ENCODE measurements around the gene TMEM18.

Gene TMEM18

GRCh38 chr2:677056-677958 lies at the start of gene TMEM18:
TMEM18 (minus strand) TSS chr2:677406; CDS start chr2:677345, 61 bp downstream.
- peak; percentile 25 for TF ChIP-seq CTCF (IDR thresholded peaks at IDR 0.05)
- Histone ChIP-seq H3K36me3 (peaks cover 15% of the 10 kb centered on the region), H3K4me3 (ENCODE audit: low read depth in 1 of 2, low read length in 1 of 2) (peak within 1 kb of the TSS; percentile 95 to 99), H3K9me3 (no peaks in the 10 kb centered on the region), H3K4me1 (ENCODE audit: control insufficient read depth in 1 of 2, insufficient read depth in 1 of 2, low read depth in 1 of 2, low read length in 1 of 2) (peaks cover 16 to 18% of the 10 kb centered on the region in 2 experiments), H3K27ac (peak within 1 kb of the TSS; percentile 95), H3K27me3 (no peaks in the 10 kb centered on the region)

- H3K36me3 ChIP-seq = no peaks in the 10 kb centered on the region
- H3K9me3 ChIP-seq = no peaks in the 10 kb centered on the region
- TF ChIP-seq CTCF (IDR thresholded peaks at IDR 0.05) = no peak
- H3K4me3 ChIP-seq (ENCODE audit: low read depth in 1 of 2, low read length in 1 of 2) = no peak overlapping the region
- no peak overlapping the region for H3K27ac ChIP-seq
- peaks cover 27% of the 10 kb centered on the region for H3K27me3 ChIP-seq
- no peaks in the 10 kb centered on the region for H3K4me1 ChIP-seq (ENCODE audit: control insufficient read depth in 1 of 2, insufficient read depth in 1 of 2, low read depth in 1 of 2, low read length in 1 of 2)
Observed at GRCh38 chr2:726169-726568, 49.0 kb upstream of the TMEM18 start.

- Histone ChIP-seq H3K4me1 (ENCODE audit: control insufficient read depth in 1 of 2, insufficient read depth in 1 of 2, low read depth in 1 of 2, low read length in 1 of 2) (no peaks in the 10 kb centered on the region), H3K9me3 (no peaks in the 10 kb centered on the region), H3K27ac (no peak overlapping the region), H3K27me3 (peaks cover 20% of the 10 kb centered on the region), H3K4me3 (ENCODE audit: low read depth in 1 of 2, low read length in 1 of 2) (no peak overlapping the region), H3K36me3 (no peaks in the 10 kb centered on the region)
- TF ChIP-seq CTCF (IDR thresholded peaks at IDR 0.05) = no peak
Observed at GRCh38 chr2:725468-725867, 48.3 kb upstream of the TMEM18 start.

- Histone ChIP-seq H3K27ac (no peak overlapping the region), H3K4me3 (ENCODE audit: low read depth in 1 of 2, low read length in 1 of 2) (no peak overlapping the region), H3K27me3 (peaks cover 7% of the 10 kb centered on the region), H3K4me1 (ENCODE audit: control insufficient read depth in 1 of 2, insufficient read depth in 1 of 2, low read depth in 1 of 2, low read length in 1 of 2) (no peaks in the 10 kb centered on the region), H3K9me3 (no peaks in the 10 kb centered on the region), H3K36me3 (no peaks in the 10 kb centered on the region)
- TF ChIP-seq CTCF (IDR thresholded peaks at IDR 0.05) = no peak
Observed at GRCh38 chr2:723761-724160, 46.6 kb upstream of the TMEM18 start.

- peaks cover 15% of the 10 kb centered on the region for H3K27me3 ChIP-seq
- no peak for TF ChIP-seq CTCF (IDR thresholded peaks at IDR 0.05)
- H3K4me1 ChIP-seq (ENCODE audit: control insufficient read depth in 1 of 2, insufficient read depth in 1 of 2, low read depth in 1 of 2, low read length in 1 of 2) = no peaks in the 10 kb centered on the region
- H3K9me3 ChIP-seq = no peaks in the 10 kb centered on the region
- H3K4me3 ChIP-seq (ENCODE audit: low read depth in 1 of 2, low read length in 1 of 2) = no peak overlapping the region
- no peaks in the 10 kb centered on the region for H3K36me3 ChIP-seq
- no peak overlapping the region for H3K27ac ChIP-seq
Observed at GRCh38 chr2:720842-721241, 43.6 kb upstream of the TMEM18 start.

Data from neutrophil (primary cell).